Measurements from ENCODE around the gene ELP2.

Gene ELP2

GRCh38 chr18:36126668-36127067, 3.0 kb upstream of the ELP2 start:
- no peak for DNase-seq (ENCODE audit: low read depth)

- DNase-seq (ENCODE audit: low read depth): no peak
These were observed 1.7 kb upstream of the ELP2 start for GRCh38 chr18:36127836-36128529.

GRCh38 chr18:36128530-36128870, 1.2 kb upstream of the ELP2 start:
- no peak for DNase-seq (ENCODE audit: low read depth)

GRCh38 chr18:36128907-36129299, 796 bp upstream of the ELP2 start:
- DNase-seq (ENCODE audit: low read depth): no peak

GRCh38 chr18:36130039-36130831, 536 bp downstream of the ELP2 start:
- no peak for DNase-seq (ENCODE audit: low read depth)

- no peak for DNase-seq (ENCODE audit: low read depth)
These were observed 1.4 kb downstream of the ELP2 start for GRCh38 chr18:36130883-36131653.

- no peak for DNase-seq (ENCODE audit: low read depth)
These were observed 2.2 kb downstream of the ELP2 start for GRCh38 chr18:36131692-36132483.

- DNase-seq (ENCODE audit: low read depth): no peak
These were observed 3.1 kb downstream of the ELP2 start for GRCh38 chr18:36132756-36133155.

GRCh38 chr18:36135264-36135663, 5.6 kb downstream of the ELP2 start:
- no peak for DNase-seq (ENCODE audit: low read depth)

GRCh38 chr18:36139245-36139644, 9.5 kb downstream of the ELP2 start:
- no peak for DNase-seq (ENCODE audit: low read depth)

GRCh38 chr18:36141576-36141975, 11.9 kb downstream of the ELP2 start:
- DNase-seq (ENCODE audit: low read depth): no peak

GRCh38 chr18:36142751-36143150, 13.1 kb downstream of the ELP2 start:
- DNase-seq (ENCODE audit: low read depth): no peak

GRCh38 chr18:36143391-36143790, 13.7 kb downstream of the ELP2 start:
- no peak for DNase-seq (ENCODE audit: low read depth)

- DNase-seq (ENCODE audit: low read depth): no peak
These were observed 20.0 kb downstream of the ELP2 start for GRCh38 chr18:36149514-36150289.

GRCh38 chr18:36152781-36153180, 23.1 kb downstream of the ELP2 start:
- DNase-seq (ENCODE audit: low read depth): no peak

- no peak for DNase-seq (ENCODE audit: low read depth)
These were observed 23.5 kb downstream of the ELP2 start for GRCh38 chr18:36153203-36153602.

GRCh38 chr18:36153771-36154170, 24.1 kb downstream of the ELP2 start:
- no peak for DNase-seq (ENCODE audit: low read depth)

GRCh38 chr18:36155851-36156757, 26.4 kb downstream of the ELP2 start:
- DNase-seq (ENCODE audit: low read depth): no peak

GRCh38 chr18:36157441-36157840, 27.7 kb downstream of the ELP2 start:
- DNase-seq (ENCODE audit: low read depth): no peak

- no peak for DNase-seq (ENCODE audit: low read depth)
These were observed 28.7 kb downstream of the ELP2 start for GRCh38 chr18:36158266-36158867.

Data from stimulated activated CD8-positive, alpha-beta memory T cell treated with anti-CD3 and anti-CD28 coated beads, Interleukin-7, amount 100 ng/mL, for 24 hours (primary cell).